Mucosa of gallbladder (tissue), 1 donor: ENCODE data around the gene OR13C5. TPM values are rescaled to one million over a fixed set of nuclear protein-coding genes. Genes with fewer than 3 reads are reported as not detected.
"Not testable (repeated sequence)": the region's sequence is repeated elsewhere in the genome, so short reads cannot be mapped to it uniquely, and the experiment has no call there.

Experiments used
- DNase-seq: peaks from one replicate; pipeline ENCODE4 v3.0.0-alpha.2; 2020; ENCODE audit warnings: low spot score
- total RNA-seq: library from RNA; stranded (reverse); gene quantifications from one replicate; pipeline ENCODE4 v1.2.1, GENCODE V29; 2021
- donor health status: DM: no; HTN: no; CAD: no.

The OR13C5 gene
- total RNA-seq = not detected

GRCh38 chr9:104599313-104599712, at the start of gene OR13C5:
Gene OR13C5, minus strand, starts transcription at chr9:104599413. Its CDS starts 0 bp downstream, at chr9:104599413.
- DNase-seq = not testable (repeated sequence)

GRCh38 chr9:104635456-104635855, 36.2 kb upstream of the OR13C5 start:
- DNase-seq = no peak

- no peak for DNase-seq
Observed at GRCh38 chr9:104633976-104634520, 34.8 kb upstream of the OR13C5 start.

GRCh38 chr9:104625964-104626363, 26.8 kb upstream of the OR13C5 start:
- not testable (repeated sequence) for DNase-seq

GRCh38 chr9:104618104-104618503, 18.9 kb upstream of the OR13C5 start, which contains the start of gene OR13C9:
Gene OR13C9, minus strand, starts transcription at chr9:104618204. Its CDS starts 0 bp downstream, at chr9:104618204.
- DNase-seq = no peak

- no peak for DNase-seq
Observed at GRCh38 chr9:104617418-104617817, 18.2 kb upstream of the OR13C5 start.

GRCh38 chr9:104611213-104611612, 12.0 kb upstream of the OR13C5 start:
- DNase-seq = no peak

GRCh38 chr9:104608336-104608735, 9.1 kb upstream of the OR13C5 start:
- no peak for DNase-seq

- DNase-seq = no peak
Observed at GRCh38 chr9:104606152-104606551, 6.9 kb upstream of the OR13C5 start.

- DNase-seq = not testable (repeated sequence)
Observed at GRCh38 chr9:104605527-104605926, 6.3 kb upstream of the OR13C5 start, which contains the start of gene OR13C2. Gene OR13C2, minus strand, starts transcription at chr9:104605627. Its CDS starts 0 bp downstream, at chr9:104605627.

GRCh38 chr9:104604801-104605200, 5.6 kb upstream of the OR13C5 start:
- DNase-seq = no peak

GRCh38 chr9:104598749-104599148, 464 bp downstream of the OR13C5 start:
- DNase-seq = not testable (repeated sequence)

- no peak for DNase-seq
Observed at GRCh38 chr9:104589626-104590025, 9.6 kb downstream of the OR13C5 start.

- DNase-seq = no peak
Observed at GRCh38 chr9:104586496-104587180, 12.6 kb downstream of the OR13C5 start.

GRCh38 chr9:104580562-104580961, 18.7 kb downstream of the OR13C5 start:
- no peak for DNase-seq

- DNase-seq = no peak
Observed at GRCh38 chr9:104577263-104577662, 21.9 kb downstream of the OR13C5 start.

GRCh38 chr9:104575456-104575855, 23.8 kb downstream of the OR13C5 start:
- no peak for DNase-seq

- DNase-seq = no peak
Observed at GRCh38 chr9:104572612-104573011, 26.6 kb downstream of the OR13C5 start.

GRCh38 chr9:104568868-104569267, 30.3 kb downstream of the OR13C5 start, which contains the start of gene OR13C8:
Gene OR13C8, plus strand, starts transcription at chr9:104569168. Its CDS starts 0 bp downstream, at chr9:104569168.
- no peak for DNase-seq

- no peak for DNase-seq
Observed at GRCh38 chr9:104564358-104564757, 34.9 kb downstream of the OR13C5 start.

- no peak for DNase-seq
Observed at GRCh38 chr9:104556830-104557634, 42.2 kb downstream of the OR13C5 start.

GRCh38 chr9:104555521-104555920, 43.7 kb downstream of the OR13C5 start:
- DNase-seq = no peak
